ENCODE measurements around the gene VSTM2B.

Gene VSTM2B

GRCh38 chr19:29488316-29488715, 37.5 kb upstream of the VSTM2B start:
- Mint-ChIP-seq H3K4me3 (no peak overlapping the region), H3K36me3 (no peaks in the 10 kb centered on the region), H3K27ac (no peak overlapping the region), H3K9me3 (peaks cover 1% of the 10 kb centered on the region), H3K4me1 (no peaks in the 10 kb centered on the region), H3K27me3 (peaks cover 7% of the 10 kb centered on the region)
- DNase-seq (ENCODE audit: low spot score in 2 of 2) = no peak
- no peak for ATAC-seq (ENCODE audit: low read depth)

DNA sequence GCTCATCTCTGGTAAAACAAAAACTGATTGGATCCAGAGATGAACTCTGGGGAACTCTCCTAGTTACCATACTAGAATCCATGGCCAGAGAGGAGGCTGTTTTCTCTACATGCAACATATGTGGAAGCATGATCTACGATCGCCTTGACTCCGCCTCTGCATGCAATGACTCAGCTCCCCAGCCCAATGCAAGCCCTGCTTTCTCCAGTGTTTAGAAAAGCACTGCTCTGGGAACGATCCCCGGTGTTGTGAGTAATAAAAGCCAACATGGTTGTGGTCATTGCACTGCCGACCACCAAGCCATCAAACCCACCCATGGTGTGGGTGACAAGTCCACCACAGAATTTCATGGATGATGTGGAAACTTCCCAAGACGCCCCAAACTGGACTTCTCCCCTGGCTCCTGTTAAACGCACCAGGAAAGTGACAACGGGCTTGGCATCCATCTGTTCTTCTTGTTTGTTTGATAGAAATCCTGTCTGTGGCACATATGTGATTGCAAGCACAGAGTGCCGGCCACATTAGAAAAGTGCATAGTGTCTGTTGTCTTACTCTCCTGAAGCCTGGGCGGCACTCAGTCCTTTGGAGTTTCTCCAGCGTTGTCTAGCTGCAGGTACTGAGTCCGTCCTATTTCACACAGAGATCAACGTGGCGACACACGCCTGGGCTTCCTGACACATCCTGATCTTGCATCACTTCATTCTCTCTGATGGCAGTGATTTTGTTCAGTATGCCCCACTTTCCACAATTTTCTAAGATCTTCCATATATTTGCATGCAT, 36.4 kb upstream of the VSTM2B start:
- Mint-ChIP-seq H3K36me3 (no peaks in the 10 kb centered on the region), H3K27me3 (peaks cover 7% of the 10 kb centered on the region), H3K9me3 (peaks cover 3% of the 10 kb centered on the region), H3K4me1 (no peaks in the 10 kb centered on the region), H3K4me3 (no peak overlapping the region), H3K27ac (no peak overlapping the region)
- DNase-seq (ENCODE audit: low spot score in 2 of 2) (peak in 1 of 2 donors; percentile 2), ATAC-seq (ENCODE audit: low read depth) (no peak)

- H3K27ac Mint-ChIP-seq = no peak overlapping the region
- peaks cover 3% of the 10 kb centered on the region for H3K9me3 Mint-ChIP-seq
- no peak for ATAC-seq (ENCODE audit: low read depth)
- H3K4me3 Mint-ChIP-seq = no peak overlapping the region
- no peaks in the 10 kb centered on the region for H3K4me1 Mint-ChIP-seq
- peak in 1 of 2 donors; percentile 2 for DNase-seq (ENCODE audit: low spot score in 2 of 2)
- no peaks in the 10 kb centered on the region for H3K36me3 Mint-ChIP-seq
- peaks cover 7% of the 10 kb centered on the region for H3K27me3 Mint-ChIP-seq
Measured at GRCh38 chr19:29491491-29491890, 34.3 kb upstream of the VSTM2B start.

GRCh38 chr19:29491995-29492577, 33.7 kb upstream of the VSTM2B start:
- H3K4me3 Mint-ChIP-seq = no peak overlapping the region
- peaks cover 10% of the 10 kb centered on the region for H3K27me3 Mint-ChIP-seq
- H3K9me3 Mint-ChIP-seq = peaks cover 5% of the 10 kb centered on the region
- ATAC-seq (ENCODE audit: low read depth) (no peak), DNase-seq (ENCODE audit: low spot score in 2 of 2) (no peak)
- no peaks in the 10 kb centered on the region for H3K36me3 Mint-ChIP-seq
- no peak overlapping the region for H3K27ac Mint-ChIP-seq
- H3K4me1 Mint-ChIP-seq = no peaks in the 10 kb centered on the region

DNA sequence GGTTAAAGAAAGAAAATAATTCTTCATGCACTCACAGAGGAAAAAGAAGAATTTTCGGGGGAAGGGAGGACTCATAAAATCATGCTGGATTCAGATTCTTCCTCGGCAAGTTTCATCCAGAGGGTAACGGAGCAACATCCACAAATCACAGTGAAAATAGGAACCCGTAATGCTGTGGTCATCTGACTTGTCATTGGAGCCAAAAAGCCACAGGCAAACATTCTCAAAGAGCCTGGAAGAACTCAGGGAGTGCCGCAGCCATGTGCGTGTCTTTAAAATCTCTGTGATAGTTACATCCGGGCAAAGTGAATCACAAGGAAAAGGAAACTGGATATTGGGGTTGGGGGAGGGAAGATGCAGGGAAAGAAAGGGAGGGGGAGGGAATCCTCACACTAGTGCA, 33.0 kb upstream of the VSTM2B start:
- DNase-seq (ENCODE audit: low spot score in 2 of 2) = no peak
- peaks cover 9% of the 10 kb centered on the region for H3K27me3 Mint-ChIP-seq
- no peak overlapping the region for H3K4me3 Mint-ChIP-seq
- peaks cover 3% of the 10 kb centered on the region for H3K9me3 Mint-ChIP-seq
- H3K27ac Mint-ChIP-seq = no peak overlapping the region
- H3K4me1 Mint-ChIP-seq = no peaks in the 10 kb centered on the region
- H3K36me3 Mint-ChIP-seq = no peaks in the 10 kb centered on the region
- ATAC-seq (ENCODE audit: low read depth) = no peak

DNA sequence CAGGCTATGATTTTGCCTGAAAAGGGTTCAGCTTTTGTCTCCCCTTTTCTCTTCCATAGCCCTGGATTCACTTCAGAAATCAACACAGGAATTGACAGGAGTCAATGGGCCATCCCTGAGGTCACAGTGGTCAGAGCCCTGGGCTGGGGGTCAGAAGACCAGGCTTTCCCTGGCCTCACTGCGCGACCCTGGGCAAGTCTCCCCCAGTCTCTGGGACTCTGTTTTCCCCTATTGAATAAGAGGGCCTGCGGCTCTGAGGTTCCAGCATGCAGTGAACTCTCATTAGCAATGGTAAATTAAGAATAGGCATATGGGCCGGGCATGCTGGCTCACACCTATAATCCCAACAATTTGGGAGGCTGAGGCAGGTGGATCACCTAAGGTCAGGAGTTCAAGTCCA, 30.7 kb upstream of the VSTM2B start:
- ATAC-seq (ENCODE audit: low read depth) (no peak), DNase-seq (ENCODE audit: low spot score in 2 of 2) (no peak)
- Mint-ChIP-seq H3K36me3 (no peaks in the 10 kb centered on the region), H3K4me3 (no peak overlapping the region), H3K27ac (no peak overlapping the region), H3K27me3 (peaks cover 8% of the 10 kb centered on the region), H3K4me1 (no peaks in the 10 kb centered on the region), H3K9me3 (peaks cover 3% of the 10 kb centered on the region)

- Mint-ChIP-seq H3K9me3 (peaks cover 3% of the 10 kb centered on the region), H3K4me1 (no peaks in the 10 kb centered on the region), H3K36me3 (no peaks in the 10 kb centered on the region), H3K27me3 (peaks cover 4% of the 10 kb centered on the region), H3K27ac (no peak overlapping the region), H3K4me3 (no peak overlapping the region)
- ATAC-seq (ENCODE audit: low read depth) (no peak), DNase-seq (ENCODE audit: low spot score in 2 of 2) (no peak)
Measured at GRCh38 chr19:29495901-29496441, 29.8 kb upstream of the VSTM2B start.

DNA sequence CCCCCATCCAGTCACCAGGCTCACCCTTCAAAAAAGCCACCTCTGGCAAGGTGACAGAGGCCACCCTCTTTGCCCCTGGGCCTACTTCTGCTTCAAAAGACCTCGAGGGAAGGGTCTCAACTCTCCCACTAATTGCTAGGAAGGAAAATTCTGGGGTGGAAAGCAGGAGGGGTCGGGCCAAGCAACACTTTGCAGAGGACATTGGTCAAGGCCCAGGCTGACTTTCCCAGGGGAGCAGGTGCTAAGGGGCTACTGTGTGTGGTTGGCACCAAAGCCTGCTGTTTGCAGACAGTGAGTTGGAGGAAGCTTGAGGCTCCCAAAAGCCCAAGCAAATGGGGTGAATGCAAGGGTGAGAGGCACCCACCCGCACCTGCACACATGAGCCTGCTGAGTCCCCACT, 28.6 kb upstream of the VSTM2B start:
- peaks cover 3% of the 10 kb centered on the region for H3K9me3 Mint-ChIP-seq
- no peaks in the 10 kb centered on the region for H3K4me1 Mint-ChIP-seq
- no peak overlapping the region for H3K27ac Mint-ChIP-seq
- no peak for DNase-seq (ENCODE audit: low spot score in 2 of 2)
- H3K27me3 Mint-ChIP-seq = peaks cover 3% of the 10 kb centered on the region
- no peak for ATAC-seq (ENCODE audit: low read depth)
- no peaks in the 10 kb centered on the region for H3K36me3 Mint-ChIP-seq
- H3K4me3 Mint-ChIP-seq = no peak overlapping the region

- no peaks in the 10 kb centered on the region for H3K4me1 Mint-ChIP-seq
- H3K27ac Mint-ChIP-seq = no peak overlapping the region
- DNase-seq (ENCODE audit: low spot score in 2 of 2) (no peak), ATAC-seq (ENCODE audit: low read depth) (no peak)
- H3K36me3 Mint-ChIP-seq = no peaks in the 10 kb centered on the region
- peaks cover 3% of the 10 kb centered on the region for H3K9me3 Mint-ChIP-seq
- H3K27me3 Mint-ChIP-seq = peaks cover 3% of the 10 kb centered on the region
- no peak overlapping the region for H3K4me3 Mint-ChIP-seq
Measured at GRCh38 chr19:29497686-29498436, 27.9 kb upstream of the VSTM2B start.

- Mint-ChIP-seq H3K4me3 (no peak overlapping the region), H3K27ac (no peak overlapping the region), H3K36me3 (no peaks in the 10 kb centered on the region), H3K27me3 (peaks cover 5% of the 10 kb centered on the region), H3K4me1 (no peaks in the 10 kb centered on the region), H3K9me3 (peaks cover 2% of the 10 kb centered on the region)
- DNase-seq (ENCODE audit: low spot score in 2 of 2) (no peak), ATAC-seq (ENCODE audit: low read depth) (no peak)
Measured at GRCh38 chr19:29499261-29499920, 26.4 kb upstream of the VSTM2B start.

DNA sequence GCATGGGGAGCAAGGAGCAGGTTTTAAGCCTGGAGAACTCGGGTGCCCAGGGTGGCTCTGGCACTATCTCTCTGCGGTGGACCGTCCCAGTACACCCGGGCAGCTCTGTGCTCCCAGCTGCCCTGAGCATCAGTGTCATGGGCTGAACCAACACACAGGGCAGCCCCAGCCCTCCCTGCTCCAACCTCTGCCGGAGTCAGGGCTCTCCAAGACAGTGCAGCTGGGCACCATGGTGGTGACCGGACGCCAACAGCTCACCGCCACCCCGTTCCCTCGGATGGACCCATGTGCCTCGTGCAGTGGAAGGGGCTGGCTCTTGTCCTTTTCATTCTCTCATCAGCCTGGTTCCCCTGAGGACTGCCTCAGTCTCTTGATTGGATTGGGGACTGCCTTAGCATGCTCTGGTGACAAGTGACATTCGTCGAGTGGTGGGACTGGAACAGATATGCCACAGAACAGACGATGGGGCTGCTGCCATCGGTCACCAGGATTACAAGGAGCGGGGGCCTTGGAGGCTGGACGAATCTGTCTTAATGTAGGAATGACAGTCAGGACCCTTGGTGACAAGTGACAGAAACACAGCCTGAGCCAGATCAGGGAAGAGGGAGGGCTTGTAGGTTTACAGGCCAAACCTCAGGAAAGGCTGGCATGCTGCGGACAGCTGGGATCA, 25.7 kb upstream of the VSTM2B start:
- Mint-ChIP-seq H3K27ac (no peak overlapping the region), H3K27me3 (peaks cover 5% of the 10 kb centered on the region), H3K9me3 (peaks cover 2% of the 10 kb centered on the region), H3K4me3 (no peak overlapping the region), H3K36me3 (no peaks in the 10 kb centered on the region), H3K4me1 (no peaks in the 10 kb centered on the region)
- no peak for ATAC-seq (ENCODE audit: low read depth)
- no peak for DNase-seq (ENCODE audit: low spot score in 2 of 2)

- no peaks in the 10 kb centered on the region for H3K4me1 Mint-ChIP-seq
- no peaks in the 10 kb centered on the region for H3K9me3 Mint-ChIP-seq
- DNase-seq (ENCODE audit: low spot score in 2 of 2) = no peak
- no peak for ATAC-seq (ENCODE audit: low read depth)
- H3K27me3 Mint-ChIP-seq = peaks cover 2% of the 10 kb centered on the region
- no peak overlapping the region for H3K27ac Mint-ChIP-seq
- H3K36me3 Mint-ChIP-seq = no peaks in the 10 kb centered on the region
- H3K4me3 Mint-ChIP-seq = no peak overlapping the region
Measured at GRCh38 chr19:29501816-29502580, 23.8 kb upstream of the VSTM2B start.

DNA sequence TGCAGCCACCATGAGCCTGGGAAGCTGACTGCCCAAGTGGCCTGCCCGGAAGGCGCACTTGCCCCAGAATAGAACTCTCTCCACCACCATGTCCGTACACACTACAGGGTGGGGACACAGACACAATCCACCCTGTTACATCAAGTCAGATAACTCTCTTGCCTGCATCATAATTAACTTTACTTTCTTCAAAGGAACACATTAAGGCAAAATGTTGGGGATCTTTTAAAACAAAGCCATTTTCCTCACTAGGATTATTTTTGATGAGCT, 23.3 kb upstream of the VSTM2B start:
- H3K4me1 Mint-ChIP-seq = no peaks in the 10 kb centered on the region
- no peak overlapping the region for H3K27ac Mint-ChIP-seq
- no peaks in the 10 kb centered on the region for H3K36me3 Mint-ChIP-seq
- no peak overlapping the region for H3K4me3 Mint-ChIP-seq
- H3K9me3 Mint-ChIP-seq = no peaks in the 10 kb centered on the region
- ATAC-seq (ENCODE audit: low read depth) (no peak), DNase-seq (ENCODE audit: low spot score in 2 of 2) (no peak)
- peaks cover 2% of the 10 kb centered on the region for H3K27me3 Mint-ChIP-seq
